Epithelial cell of proximal tubule (primary cell): Measurements from ENCODE around the gene ATP8B4. TPM values are rescaled to one million over a fixed set of nuclear protein-coding genes. Genes with fewer than 3 reads are reported as not detected.
A peak's percentile ranks its signal among the peaks of the same experiment; 100 is the strongest.
"Not testable (repeated sequence)": the region's sequence is repeated elsewhere in the genome, so short reads cannot be mapped to it uniquely, and the experiment has no call there.

Experiments
- DNase-seq: peaks from one replicate; pipeline ENCODE4 v3.0.0-alpha.2; 2011; ENCODE audit warnings: low read depth
- H3K4me3 ChIP-seq: 2 replicates; pipeline ENCODE4 v1.5.1; 2011; ENCODE audit warnings: low read depth, mild to moderate bottlenecking, low read length
- total RNA-seq: library from RNA; depleted of rRNA; stranded (reverse); fragments of >200 nt; gene quantifications from 2 replicates; pipeline ENCODE4 v1.2.3, GENCODE V29; 2015
- TF ChIP-seq, protein P1 (sequence below): conservative IDR thresholded peaks from 2 replicates; pipeline ENCODE4 v1.5.1; 2012; ENCODE audit warnings: low read depth, mild to moderate bottlenecking, low read length

The ATP8B4 gene
- total RNA-seq, 1 donor from 2014 or later: not detected

DNA sequence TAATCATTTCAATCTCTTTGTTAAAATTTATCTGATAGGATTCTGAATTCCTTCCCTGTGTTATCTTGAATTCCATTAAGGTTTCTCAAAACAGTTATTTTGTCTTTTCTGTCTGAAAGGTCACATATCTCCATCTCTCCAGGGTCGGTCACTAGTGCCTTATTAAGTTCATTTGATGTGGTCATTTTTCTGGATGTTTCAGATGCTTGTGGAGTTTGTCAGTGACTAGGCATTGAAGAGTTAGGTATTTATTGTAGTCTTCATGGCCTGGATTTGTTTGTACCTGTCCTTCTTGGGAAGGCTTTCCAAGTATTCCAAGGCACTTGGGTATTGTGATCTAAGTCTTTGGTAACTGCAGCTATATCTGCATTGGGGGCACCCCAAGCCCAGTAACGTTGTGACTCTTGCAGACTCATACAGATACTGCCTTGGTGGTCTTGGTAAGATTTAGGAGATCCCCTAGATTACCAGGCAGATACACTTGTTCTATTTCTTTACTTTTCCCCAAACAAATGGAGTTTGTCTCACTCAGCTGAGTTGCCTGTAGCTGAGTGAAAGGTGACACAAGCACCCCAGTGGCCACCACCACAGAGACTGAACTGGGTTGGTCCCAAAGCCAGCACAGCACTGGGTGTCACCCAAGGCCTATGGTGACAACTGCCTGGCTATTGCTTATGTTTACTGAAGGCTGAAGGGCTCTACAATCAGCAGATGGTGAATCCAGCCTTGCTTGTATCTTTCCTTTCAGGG lies 44.1 kb upstream of the ATP8B4 start:
- DNase-seq: no peak
- H3K4me3 ChIP-seq: no peak overlapping the region
- TF ChIP-seq, protein P1, sequence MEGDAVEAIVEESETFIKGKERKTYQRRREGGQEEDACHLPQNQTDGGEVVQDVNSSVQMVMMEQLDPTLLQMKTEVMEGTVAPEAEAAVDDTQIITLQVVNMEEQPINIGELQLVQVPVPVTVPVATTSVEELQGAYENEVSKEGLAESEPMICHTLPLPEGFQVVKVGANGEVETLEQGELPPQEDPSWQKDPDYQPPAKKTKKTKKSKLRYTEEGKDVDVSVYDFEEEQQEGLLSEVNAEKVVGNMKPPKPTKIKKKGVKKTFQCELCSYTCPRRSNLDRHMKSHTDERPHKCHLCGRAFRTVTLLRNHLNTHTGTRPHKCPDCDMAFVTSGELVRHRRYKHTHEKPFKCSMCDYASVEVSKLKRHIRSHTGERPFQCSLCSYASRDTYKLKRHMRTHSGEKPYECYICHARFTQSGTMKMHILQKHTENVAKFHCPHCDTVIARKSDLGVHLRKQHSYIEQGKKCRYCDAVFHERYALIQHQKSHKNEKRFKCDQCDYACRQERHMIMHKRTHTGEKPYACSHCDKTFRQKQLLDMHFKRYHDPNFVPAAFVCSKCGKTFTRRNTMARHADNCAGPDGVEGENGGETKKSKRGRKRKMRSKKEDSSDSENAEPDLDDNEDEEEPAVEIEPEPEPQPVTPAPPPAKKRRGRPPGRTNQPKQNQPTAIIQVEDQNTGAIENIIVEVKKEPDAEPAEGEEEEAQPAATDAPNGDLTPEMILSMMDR: no peak

DNA sequence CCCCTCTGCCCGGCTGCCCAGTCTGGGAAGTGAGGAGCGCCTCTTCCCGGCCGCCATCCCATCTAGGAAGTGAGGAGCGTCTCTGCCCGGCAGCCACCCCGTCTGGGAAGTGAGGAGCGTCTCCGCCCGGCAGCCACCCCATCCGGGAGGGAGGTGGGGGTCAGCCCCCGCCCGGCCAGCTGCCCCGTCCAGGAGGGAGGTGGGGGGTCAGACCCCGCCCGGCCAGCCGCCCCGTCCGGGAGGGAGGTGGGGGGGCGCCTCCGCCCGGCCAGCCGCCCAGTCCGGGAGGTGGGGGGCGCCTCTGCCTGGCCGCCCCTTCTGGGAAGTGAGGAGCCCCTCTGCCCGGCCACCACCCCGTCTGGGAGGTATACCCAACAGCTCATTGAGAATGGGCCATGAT lies 39.2 kb upstream of the ATP8B4 start:
- H3K4me3 ChIP-seq, DNase-seq: not testable (repeated sequence)

DNA sequence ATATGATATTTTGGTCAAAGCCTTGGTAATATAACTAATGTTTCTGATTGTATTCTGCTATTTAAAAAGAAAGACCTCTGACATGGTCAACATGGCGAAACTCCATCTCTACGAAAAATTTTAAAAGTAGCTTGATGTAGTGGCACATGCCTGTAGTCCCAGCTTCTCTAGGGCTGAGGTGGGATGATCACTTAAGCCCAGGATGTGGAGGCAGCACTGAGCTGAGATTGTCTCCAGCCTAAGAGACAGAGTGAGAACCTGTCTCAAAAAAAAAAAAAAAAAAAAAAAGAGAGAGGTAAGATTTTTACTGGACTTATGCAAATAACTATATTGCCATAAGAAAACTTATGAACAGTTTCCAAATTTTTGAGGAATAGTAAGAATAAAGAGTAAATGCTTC lies 32.4 kb upstream of the ATP8B4 start:
- no peak overlapping the region for H3K4me3 ChIP-seq
- TF ChIP-seq, protein P1: no peak
- DNase-seq: no peak

DNA sequence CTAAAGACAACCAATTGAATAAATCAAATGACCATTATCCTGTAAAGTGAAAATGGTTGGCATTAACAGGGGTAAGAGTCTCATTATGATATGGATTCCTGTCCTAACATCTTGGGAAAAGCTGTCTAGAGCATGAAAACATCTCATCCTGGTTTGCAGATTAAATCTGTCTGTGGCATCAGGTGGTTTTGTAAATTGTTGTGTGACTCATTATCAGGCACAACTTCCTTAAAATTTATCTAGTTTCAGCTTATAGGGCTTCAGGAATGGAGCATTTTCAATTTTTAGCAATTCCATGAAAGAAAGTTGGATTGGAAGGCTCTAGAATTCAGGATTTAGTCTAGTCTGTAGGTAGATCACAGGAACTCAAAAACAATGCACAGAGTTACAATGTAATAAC lies 31.8 kb upstream of the ATP8B4 start:
- TF ChIP-seq, protein P1: no peak
- H3K4me3 ChIP-seq: no peak overlapping the region
- no peak for DNase-seq

DNA sequence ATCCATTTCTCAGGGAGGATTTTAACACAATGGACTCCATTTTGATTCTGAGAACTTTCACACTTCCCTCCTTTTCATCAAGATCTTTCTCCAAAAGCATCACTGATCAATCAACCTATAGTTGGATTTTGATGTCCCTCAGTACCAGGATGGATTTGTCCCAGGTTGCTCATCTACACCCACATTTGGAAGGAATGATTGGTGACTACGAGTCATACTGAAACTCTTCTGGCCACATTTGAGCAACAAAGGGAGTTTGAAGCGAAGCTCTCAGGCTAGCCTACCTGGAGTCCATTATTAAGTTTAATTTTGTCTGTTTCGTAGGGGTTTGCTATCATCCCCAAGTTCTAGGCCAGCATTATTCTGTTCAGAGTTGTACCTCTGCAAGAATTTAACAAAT lies 31.3 kb upstream of the ATP8B4 start:
- H3K4me3 ChIP-seq: no peak overlapping the region
- TF ChIP-seq, protein P1: no peak
- DNase-seq: no peak

DNA sequence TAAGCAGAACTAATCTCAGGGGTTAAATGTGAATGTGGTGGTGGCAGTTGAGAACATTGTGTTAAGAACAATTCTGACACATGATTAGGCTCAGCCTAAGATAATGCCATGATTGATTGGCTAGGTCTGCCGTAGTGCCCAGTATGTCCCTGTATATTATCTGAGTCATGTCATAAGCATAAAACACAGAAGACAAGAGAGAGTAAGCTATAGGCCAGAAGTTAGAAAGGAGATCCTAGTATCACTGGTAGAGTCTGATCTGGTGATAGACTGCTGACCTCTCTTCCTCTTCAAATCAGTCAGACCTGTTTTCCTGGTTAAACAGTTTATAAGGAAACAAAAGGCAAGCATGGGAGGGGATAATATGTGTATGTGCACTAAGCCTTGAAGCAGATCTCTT lies 30.1 kb upstream of the ATP8B4 start:
- TF ChIP-seq, protein P1: no peak
- H3K4me3 ChIP-seq: no peak overlapping the region
- no peak for DNase-seq

DNA sequence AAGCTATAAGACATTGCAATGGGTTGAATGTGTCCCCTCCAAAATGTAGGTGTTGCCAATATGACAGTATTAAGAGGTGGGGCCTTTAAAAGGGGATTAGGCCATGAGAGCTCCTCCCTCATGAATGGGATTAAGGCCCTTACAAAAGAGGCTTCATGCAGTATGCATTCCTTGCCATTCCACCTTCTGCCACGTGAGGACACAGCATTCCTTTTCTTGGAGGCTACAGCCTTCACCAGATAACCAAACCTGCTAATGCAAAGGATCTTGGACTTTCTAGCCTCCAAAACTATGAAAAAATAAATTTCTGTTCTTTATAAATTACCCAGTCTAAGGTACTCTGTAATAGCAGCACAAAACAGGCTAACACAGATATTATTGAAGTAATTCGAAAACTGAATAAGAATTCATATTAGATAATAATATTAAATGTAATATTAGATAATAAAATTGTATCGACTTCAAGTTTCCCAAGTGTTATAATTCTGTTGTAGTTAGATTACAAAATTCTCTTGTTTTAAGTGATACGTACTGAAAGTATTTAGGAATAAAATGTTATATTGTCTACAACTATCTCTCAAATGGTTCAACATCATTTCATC lies 29.4 kb upstream of the ATP8B4 start:
- H3K4me3 ChIP-seq: no peak overlapping the region
- no peak for DNase-seq
- TF ChIP-seq, protein P1: peak; percentile 89
